ENCODE results near the gene ASIP.
"Not testable (repeated sequence)": the region's sequence is repeated elsewhere in the genome, so short reads cannot be mapped to it uniquely, and the experiment has no call there.

Gene ASIP

GRCh38 chr20:34243377-34243776, 2.2 kb downstream of the ASIP start:
- FAIRE-seq: no peak

DNA sequence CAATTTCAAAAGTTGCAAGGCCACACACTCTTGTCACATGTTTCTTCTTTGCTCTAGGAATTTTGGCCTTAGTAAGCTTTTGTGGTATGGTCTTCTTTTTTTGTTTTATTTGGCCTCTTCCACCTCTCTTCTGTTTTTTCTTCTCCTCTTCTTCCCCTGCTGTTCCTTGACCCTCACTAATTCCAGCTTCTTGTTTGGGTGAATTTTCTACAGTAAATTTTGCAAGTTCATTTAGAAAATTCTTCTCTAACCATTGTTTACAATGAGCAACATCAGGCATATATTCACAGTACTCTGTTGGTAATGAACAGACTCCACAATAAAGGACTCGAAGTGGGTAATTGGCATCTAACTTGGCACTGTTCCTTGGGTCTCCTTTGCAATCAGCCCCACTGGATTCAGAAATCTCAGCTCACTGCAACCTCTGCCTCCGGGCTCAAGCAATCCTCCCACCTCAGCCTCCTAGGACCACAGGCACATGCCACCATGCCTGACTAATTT, 5.0 kb downstream of the ASIP start:
- no peak for FAIRE-seq

- FAIRE-seq: no peak
These were observed 8.1 kb downstream of the ASIP start for GRCh38 chr20:34249291-34249690.

DNA sequence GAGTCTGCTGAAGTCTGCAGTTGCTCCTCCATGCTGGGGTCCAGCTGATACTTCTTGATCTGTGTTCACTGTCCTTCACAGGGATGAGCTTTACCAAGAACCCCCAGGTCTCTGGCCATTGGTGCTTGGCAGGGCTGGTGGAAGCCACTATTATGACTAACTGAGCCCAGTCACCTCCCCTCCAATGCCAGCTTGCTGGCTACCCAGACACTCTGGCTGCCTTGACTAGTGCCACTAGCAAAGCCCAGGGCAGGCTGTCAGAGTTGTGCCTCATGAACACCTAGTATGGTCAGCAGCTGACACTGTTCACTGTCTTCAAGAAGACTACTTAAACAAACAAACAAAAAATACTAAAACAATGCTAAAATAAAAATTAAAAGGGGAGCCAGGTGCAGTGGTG, 8.8 kb downstream of the ASIP start:
- no peak for FAIRE-seq

GRCh38 chr20:34251619-34252018, 10.4 kb downstream of the ASIP start:
- FAIRE-seq: no peak

DNA sequence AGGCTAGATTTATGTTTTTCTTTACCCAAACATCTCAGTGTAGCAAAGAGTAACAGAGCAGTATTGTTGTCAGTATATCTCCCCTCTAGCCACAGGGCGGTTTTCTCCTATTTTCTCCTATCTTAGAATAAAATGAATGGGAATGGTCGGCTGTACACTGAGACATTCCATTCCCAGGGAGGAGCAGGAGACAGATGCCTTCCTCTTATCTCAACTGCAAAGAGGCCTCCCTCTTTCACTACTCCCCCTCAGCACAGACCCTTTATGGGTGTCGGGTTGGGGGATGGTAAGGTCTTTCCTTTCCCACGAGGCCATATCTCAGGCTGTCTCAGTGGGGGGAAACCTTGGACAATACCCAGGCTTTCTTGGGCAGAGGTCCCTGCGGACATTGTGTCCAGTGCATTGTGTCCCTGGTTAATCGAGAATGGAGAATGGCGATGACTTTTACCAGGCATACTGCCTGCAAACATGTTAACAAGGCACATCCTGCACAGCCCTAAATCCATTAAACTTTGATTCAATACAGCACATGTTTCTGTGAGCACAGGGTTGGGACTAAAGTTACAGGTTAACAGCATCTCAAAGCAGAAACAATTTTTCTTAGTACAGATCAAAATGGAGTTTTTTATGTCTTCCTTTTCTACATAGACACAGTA, 11.3 kb downstream of the ASIP start:
- FAIRE-seq: not testable (repeated sequence)

DNA sequence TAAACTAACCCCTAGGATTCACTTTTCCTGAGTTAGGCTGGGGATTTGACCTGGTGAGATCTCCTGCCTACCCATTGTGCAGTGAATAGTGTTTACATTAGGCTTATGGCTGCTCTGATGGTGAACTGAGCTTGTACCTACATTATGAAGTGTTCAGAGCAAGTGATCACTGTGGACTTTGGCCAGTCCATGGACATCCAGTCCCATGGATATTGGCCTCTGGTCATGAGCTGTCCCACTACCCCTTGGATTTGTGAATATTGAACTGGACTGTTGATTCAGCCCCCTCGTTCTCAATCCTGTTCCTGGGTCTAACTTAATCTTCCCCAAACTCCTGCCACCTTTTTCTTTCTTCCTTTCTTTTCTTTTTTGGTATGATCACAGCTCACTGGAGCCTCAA, 13.8 kb downstream of the ASIP start:
- no peak for FAIRE-seq

- FAIRE-seq: no peak
These were observed 15.5 kb downstream of the ASIP start for GRCh38 chr20:34256629-34257124.

GRCh38 chr20:34260208-34260942, 19.2 kb downstream of the ASIP start:
- no peak for FAIRE-seq

- no peak for FAIRE-seq
These were observed 21.5 kb downstream of the ASIP start for GRCh38 chr20:34262488-34263288.

DNA sequence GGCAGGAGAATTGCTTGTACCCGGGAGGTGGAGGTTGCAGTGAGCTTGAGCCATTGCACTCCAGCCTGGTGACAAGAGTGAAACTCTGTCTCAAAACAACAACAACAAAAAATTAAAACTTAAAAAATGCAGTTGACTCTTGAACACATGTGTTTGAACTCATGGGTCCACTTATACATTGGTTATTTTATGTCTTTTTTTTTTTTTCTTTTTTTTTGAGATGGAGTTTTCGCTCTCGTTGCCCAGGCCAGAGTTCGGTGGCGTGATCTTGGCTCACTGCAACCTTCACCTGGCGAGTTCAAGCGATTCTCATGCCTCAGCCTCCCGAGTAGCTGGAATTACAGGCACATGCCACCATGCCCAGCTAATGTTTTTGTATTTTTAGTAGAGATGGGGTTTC, 22.2 kb downstream of the ASIP start:
- not testable (repeated sequence) for FAIRE-seq

DNA sequence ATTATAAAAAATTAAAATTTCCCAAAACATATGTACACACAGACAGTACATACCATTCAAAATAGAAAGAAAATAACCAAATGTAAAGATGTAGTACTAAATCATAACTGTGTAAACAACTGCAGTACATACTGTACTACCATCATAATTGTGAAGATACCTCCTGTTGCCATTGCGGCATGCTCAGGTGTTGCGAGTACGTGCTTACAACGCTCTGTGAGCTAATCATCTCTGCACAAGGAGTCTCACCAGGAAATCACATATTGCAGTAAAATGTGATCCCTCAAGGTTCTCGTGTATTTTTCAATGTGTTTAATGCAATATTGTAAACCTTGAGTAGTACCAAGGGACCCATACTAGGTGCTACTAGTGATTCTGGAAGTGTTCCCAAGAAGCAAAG, 22.9 kb downstream of the ASIP start:
- no peak for FAIRE-seq

- no peak for FAIRE-seq
These were observed 26.9 kb downstream of the ASIP start for GRCh38 chr20:34268145-34268544.

DNA sequence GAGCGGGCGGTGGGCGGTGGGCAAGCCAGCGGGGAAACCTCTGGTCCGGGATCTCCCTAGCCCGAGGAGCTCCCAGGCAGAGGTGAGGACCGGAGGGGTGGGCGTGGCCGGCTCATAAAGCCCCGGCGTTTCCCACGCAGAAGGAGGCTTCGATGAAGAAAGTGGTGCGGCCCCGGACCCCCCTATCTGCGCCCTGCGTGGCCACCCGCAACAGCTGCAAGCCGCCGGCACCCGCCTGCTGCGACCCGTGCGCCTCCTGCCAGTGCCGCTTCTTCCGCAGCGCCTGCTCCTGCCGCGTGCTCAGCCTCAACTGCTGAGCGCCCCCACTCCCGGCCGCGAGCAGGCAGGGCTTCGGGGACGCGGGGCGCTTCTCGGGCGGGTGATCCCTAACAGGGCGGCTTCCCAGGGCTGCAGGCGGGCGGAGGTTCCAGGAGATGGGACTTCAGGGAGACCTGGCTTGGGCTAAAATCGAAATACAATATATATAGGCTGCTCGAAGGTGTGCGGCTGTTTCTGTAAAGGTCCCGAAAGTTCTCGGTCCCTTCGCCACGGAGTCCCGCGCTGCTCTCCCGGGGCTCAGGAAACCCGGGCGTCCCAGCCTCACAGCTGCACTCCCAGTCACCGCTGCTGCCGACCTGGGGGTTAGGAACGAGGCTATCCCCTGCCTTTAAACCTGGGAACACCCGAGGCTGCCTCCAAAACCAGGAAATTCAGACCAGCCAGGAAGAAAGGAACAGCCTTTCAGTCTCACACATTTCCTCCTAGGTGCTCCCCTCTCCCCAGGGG, 27.8 kb downstream of the ASIP start:
- FAIRE-seq: no peak

DNA sequence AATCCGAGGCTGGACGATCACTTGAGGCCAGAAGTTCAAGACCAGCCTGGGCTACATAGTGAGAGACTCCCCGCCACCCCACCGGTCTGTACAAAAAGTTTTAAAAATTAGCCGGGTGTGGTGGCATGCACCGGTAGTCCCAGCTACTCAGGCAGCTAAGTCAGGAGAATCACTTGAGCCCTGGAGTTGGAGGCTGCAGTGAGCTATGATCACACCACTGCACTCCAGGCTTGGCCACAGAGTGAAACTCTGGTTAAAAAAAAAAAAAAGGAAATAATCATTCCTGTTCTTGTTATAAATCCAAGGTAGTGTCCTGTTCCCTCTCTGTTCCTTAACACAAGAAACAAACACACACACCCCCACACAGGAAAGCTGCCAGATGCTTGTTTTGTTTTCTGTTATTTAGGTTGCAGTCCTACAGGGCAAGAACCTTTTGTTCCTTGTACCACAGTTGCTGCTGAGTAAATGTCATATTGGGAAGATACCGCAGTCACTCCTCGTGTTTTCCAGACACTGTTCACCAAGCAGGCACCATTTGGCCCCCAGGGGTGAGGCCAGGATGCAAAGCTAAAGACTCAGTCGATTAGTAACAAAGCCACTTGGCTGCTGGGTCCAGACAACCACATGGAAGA, 28.9 kb downstream of the ASIP start:
- FAIRE-seq: no peak

DNA sequence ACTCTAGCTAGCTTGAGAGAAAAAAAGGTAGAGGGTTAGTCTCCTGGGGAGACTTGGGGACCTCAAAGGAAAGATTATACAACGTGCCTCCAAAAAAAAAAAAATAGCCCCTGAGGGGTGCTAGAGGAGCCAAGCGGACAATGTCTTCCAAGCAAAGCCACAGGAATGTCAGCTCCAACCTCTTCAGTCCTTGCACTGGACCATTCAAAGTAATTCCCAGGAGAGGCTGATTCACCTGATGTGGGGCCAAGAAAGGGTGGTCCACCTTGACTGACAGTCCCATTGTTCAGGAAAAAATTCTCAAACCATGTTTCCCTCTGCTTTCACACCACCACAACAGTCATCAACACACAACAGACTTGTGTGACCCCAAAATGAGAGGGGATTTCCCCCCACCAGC, 30.7 kb downstream of the ASIP start:
- no peak for FAIRE-seq

- FAIRE-seq: no peak
These were observed 33.5 kb downstream of the ASIP start for GRCh38 chr20:34274694-34275093.

GRCh38 chr20:34281177-34281576, 40.0 kb downstream of the ASIP start:
- no peak for FAIRE-seq

- FAIRE-seq: no peak
These were observed 40.8 kb downstream of the ASIP start for GRCh38 chr20:34282041-34282440.

DNA sequence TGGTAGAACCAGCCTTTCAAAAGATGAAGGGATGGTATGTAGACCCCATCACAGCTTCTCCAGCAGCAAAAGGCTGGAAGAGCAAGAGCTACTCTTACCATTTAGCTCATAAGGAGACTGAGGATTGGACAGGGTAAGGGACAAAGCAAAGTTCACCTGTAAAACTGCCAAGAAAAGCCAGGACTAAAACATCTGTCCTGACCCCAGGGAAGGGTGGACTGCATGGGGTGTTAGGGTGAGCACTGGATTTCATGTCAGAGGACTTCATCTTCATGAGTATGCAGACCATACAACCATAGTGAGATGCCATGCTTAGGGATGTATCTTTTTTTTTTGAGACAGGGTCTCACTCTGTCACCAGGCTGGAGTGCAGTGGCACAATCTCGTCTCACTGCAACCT, 42.6 kb downstream of the ASIP start:
- FAIRE-seq: no peak

DNA sequence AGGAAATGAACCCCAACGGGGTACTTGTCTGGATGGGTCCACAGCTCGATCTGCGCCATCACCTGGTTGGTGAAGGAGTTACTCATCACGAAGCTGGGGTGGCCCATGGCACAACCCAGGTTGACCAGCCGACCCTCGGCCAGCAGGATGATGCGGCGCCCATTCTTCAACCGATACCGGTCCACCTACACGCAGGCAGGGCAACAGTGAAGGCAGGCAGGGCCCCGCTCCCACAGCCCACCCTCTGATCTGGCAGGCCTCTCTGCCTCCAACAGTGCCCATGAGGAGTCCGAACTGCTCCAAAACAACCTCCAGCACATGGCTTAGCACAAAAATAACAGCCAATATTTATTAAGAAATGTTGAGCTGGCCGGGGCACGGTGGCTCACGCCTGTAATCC, 44.2 kb downstream of the ASIP start:
- FAIRE-seq: no peak

- not testable (repeated sequence) for FAIRE-seq
These were observed 46.3 kb downstream of the ASIP start for GRCh38 chr20:34287500-34287899.

Data from colon (tissue), 2 donors.